HG02759 (cell line): Measurements from ENCODE around the gene ME1.
"Not testable (repeated sequence)": the region's sequence is repeated elsewhere in the genome, so short reads cannot be mapped to it uniquely, and the experiment has no call there.

Source experiments
- ATAC-seq: cut with Tn5 transposase; IDR thresholded peaks from one replicate; pipeline ENCODE4 v1.9.1; 2021; ENCODE audit warnings: mild to moderate bottlenecking, moderate library complexity; ENCODE audit not compliant: unreplicated experiment

Gene ME1

GRCh38 chr6:83192871-83193746 lies 237.7 kb downstream of the ME1 start, which contains the start of the genes PGM3 and RWDD2A:
Gene PGM3, minus strand, starts transcription at chr6:83193265. Its CDS starts 2,253 bp downstream, at chr6:83191012.
Gene RWDD2A, plus strand, starts transcription at chr6:83193357. Its CDS starts 1,095 bp downstream, at chr6:83194452.
- peak; percentile 97 for ATAC-seq

- ATAC-seq = no peak
Observed at GRCh38 chr6:83192456-83192855, 238.4 kb downstream of the ME1 start.

- ATAC-seq = not testable (repeated sequence)
Observed at GRCh38 chr6:83191974-83192373, 238.9 kb downstream of the ME1 start.

GRCh38 chr6:83190626-83191025 lies 240.2 kb downstream of the ME1 start:
- ATAC-seq = no peak

- no peak for ATAC-seq
Observed at GRCh38 chr6:83188501-83188900, 242.3 kb downstream of the ME1 start.

GRCh38 chr6:83185096-83185495 lies 245.8 kb downstream of the ME1 start:
- ATAC-seq = no peak

- no peak for ATAC-seq
Observed at GRCh38 chr6:83183082-83183828, 247.6 kb downstream of the ME1 start.

- no peak for ATAC-seq
Observed at GRCh38 chr6:83182114-83182513, 248.7 kb downstream of the ME1 start.

- ATAC-seq = no peak
Observed at GRCh38 chr6:83180426-83180950, 250.4 kb downstream of the ME1 start.

- no peak for ATAC-seq
Observed at GRCh38 chr6:83176246-83176645, 254.6 kb downstream of the ME1 start.

- ATAC-seq = no peak
Observed at GRCh38 chr6:83169511-83169910, 261.3 kb downstream of the ME1 start.

- no peak for ATAC-seq
Observed at GRCh38 chr6:83169106-83169505, 261.7 kb downstream of the ME1 start.

- ATAC-seq = no peak
Observed at GRCh38 chr6:83168556-83168955, 262.3 kb downstream of the ME1 start.

GRCh38 chr6:83167726-83168278 lies 263.0 kb downstream of the ME1 start:
- no peak for ATAC-seq
